ENCODE results near the gene CDK11A. TPM values are rescaled to one million over a fixed set of nuclear protein-coding genes. Genes with fewer than 3 reads are reported as not detected.
A peak's percentile ranks its signal among the peaks of the same experiment; 100 is the strongest.
"Not testable (repeated sequence)": the region's sequence is repeated elsewhere in the genome, so short reads cannot be mapped to it uniquely, and the experiment has no call there.

The CDK11A gene
- total RNA-seq, 1 experiment from 2014 or later = 36.2 TPM

- Mint-ChIP-seq H3K27me3 (ENCODE audit: unreplicated experiment) (no peaks in the 10 kb centered on the region), H3K4me3 (ENCODE audit: low read depth, unreplicated experiment) (no peak overlapping the region), H3K36me3 (ENCODE audit: insufficient read depth, unreplicated experiment) (no peaks in the 10 kb centered on the region), H3K4me1 (ENCODE audit: low read depth, unreplicated experiment) (no peaks in the 10 kb centered on the region), H3K27ac (ENCODE audit: unreplicated experiment) (no peak overlapping the region), H3K9me3 (ENCODE audit: low read depth, unreplicated experiment) (no peaks in the 10 kb centered on the region)
- CTCF ChIA-PET = no interaction called here
- BruUV-seq (replicated peaks) = no TSS peak
- no peak for TF ChIP-seq CTCF (IDR thresholded peaks at IDR 0.05; ENCODE audit: unreplicated experiment)
- DNase-seq = no peak
- intact Hi-C loops (cut with micrococcal nuclease; ENCODE audit: unreplicated experiment) = no loop called here
These were observed 20.4 kb downstream of the CDK11A start for GRCh38 chr1:1703796-1704195.

DNA sequence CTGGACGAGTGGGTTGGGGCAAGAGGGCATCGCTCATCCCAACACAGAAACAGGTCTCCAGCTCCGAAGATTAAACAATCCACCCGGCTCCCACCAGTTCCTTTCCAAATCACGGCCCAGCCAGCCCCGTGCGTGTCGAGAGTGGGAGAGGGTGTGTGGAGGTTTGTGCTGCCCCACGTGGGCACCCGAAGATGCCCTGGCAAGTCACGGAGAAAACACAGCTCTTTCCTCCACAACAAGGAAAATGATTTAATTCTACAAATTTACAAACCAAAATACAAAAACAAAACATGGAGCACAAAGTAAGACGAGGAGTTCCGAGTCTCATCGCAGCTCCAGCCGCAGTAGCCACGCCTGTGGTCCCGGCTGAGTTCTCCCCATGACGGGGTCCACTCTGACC lies 21.7 kb downstream of the CDK11A start:
- H3K4me1 Mint-ChIP-seq (ENCODE audit: low read depth, unreplicated experiment); H3K4me3 Mint-ChIP-seq (ENCODE audit: low read depth, unreplicated experiment); CTCF ChIA-PET; DNase-seq; H3K9me3 Mint-ChIP-seq (ENCODE audit: low read depth, unreplicated experiment); H3K27ac Mint-ChIP-seq (ENCODE audit: unreplicated experiment); BruUV-seq (replicated peaks); H3K27me3 Mint-ChIP-seq (ENCODE audit: unreplicated experiment); H3K36me3 Mint-ChIP-seq (ENCODE audit: insufficient read depth, unreplicated experiment); intact Hi-C loops (cut with micrococcal nuclease; ENCODE audit: unreplicated experiment): not testable (repeated sequence)

- BruUV-seq (replicated peaks); H3K4me1 Mint-ChIP-seq (ENCODE audit: low read depth, unreplicated experiment); H3K27me3 Mint-ChIP-seq (ENCODE audit: unreplicated experiment); DNase-seq; H3K9me3 Mint-ChIP-seq (ENCODE audit: low read depth, unreplicated experiment); CTCF ChIA-PET; H3K4me3 Mint-ChIP-seq (ENCODE audit: low read depth, unreplicated experiment); intact Hi-C loops (cut with micrococcal nuclease; ENCODE audit: unreplicated experiment); H3K36me3 Mint-ChIP-seq (ENCODE audit: insufficient read depth, unreplicated experiment); H3K27ac Mint-ChIP-seq (ENCODE audit: unreplicated experiment): not testable (repeated sequence)
These were observed 23.6 kb downstream of the CDK11A start for GRCh38 chr1:1700557-1700956.

- intact Hi-C loops (cut with micrococcal nuclease; ENCODE audit: unreplicated experiment); H3K4me1 Mint-ChIP-seq (ENCODE audit: low read depth, unreplicated experiment); H3K27ac Mint-ChIP-seq (ENCODE audit: unreplicated experiment); H3K9me3 Mint-ChIP-seq (ENCODE audit: low read depth, unreplicated experiment); H3K36me3 Mint-ChIP-seq (ENCODE audit: insufficient read depth, unreplicated experiment); DNase-seq; H3K4me3 Mint-ChIP-seq (ENCODE audit: low read depth, unreplicated experiment); H3K27me3 Mint-ChIP-seq (ENCODE audit: unreplicated experiment); BruUV-seq (replicated peaks); CTCF ChIA-PET: not testable (repeated sequence)
These were observed 24.1 kb downstream of the CDK11A start for GRCh38 chr1:1700067-1700466.

DNA sequence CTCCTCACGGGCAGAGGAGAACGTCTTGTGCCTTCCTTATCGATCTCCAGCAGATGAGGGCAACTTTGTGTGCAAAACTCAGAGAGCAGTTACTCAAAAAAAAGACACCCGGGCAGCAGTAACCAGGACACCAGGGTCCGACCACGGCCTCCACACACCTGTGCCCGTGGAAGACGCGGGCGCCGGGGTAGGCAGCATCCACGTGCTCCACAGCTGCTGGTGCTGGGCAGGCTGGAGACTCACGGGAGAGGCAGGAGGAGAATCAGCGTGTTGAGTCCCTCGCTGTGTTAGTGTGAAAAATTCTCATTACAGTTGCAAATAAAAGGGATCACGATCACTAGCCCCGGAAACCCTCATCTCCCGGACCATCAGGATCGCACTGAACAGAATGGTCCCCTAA lies 25.1 kb downstream of the CDK11A start:
- H3K27me3 Mint-ChIP-seq (ENCODE audit: unreplicated experiment); DNase-seq; intact Hi-C loops (cut with micrococcal nuclease; ENCODE audit: unreplicated experiment); CTCF ChIA-PET; H3K9me3 Mint-ChIP-seq (ENCODE audit: low read depth, unreplicated experiment); H3K4me3 Mint-ChIP-seq (ENCODE audit: low read depth, unreplicated experiment); H3K36me3 Mint-ChIP-seq (ENCODE audit: insufficient read depth, unreplicated experiment); H3K4me1 Mint-ChIP-seq (ENCODE audit: low read depth, unreplicated experiment); BruUV-seq (replicated peaks); H3K27ac Mint-ChIP-seq (ENCODE audit: unreplicated experiment): not testable (repeated sequence)

- intact Hi-C loops (cut with micrococcal nuclease; ENCODE audit: unreplicated experiment); CTCF ChIA-PET; H3K9me3 Mint-ChIP-seq (ENCODE audit: low read depth, unreplicated experiment); H3K27ac Mint-ChIP-seq (ENCODE audit: unreplicated experiment); BruUV-seq (replicated peaks); H3K4me3 Mint-ChIP-seq (ENCODE audit: low read depth, unreplicated experiment); H3K27me3 Mint-ChIP-seq (ENCODE audit: unreplicated experiment); H3K4me1 Mint-ChIP-seq (ENCODE audit: low read depth, unreplicated experiment); DNase-seq: not testable (repeated sequence)
- H3K36me3 Mint-ChIP-seq (ENCODE audit: insufficient read depth, unreplicated experiment) = peaks cover 13% of the 10 kb centered on the region
These were observed 26.6 kb downstream of the CDK11A start for GRCh38 chr1:1697358-1698183.

DNA sequence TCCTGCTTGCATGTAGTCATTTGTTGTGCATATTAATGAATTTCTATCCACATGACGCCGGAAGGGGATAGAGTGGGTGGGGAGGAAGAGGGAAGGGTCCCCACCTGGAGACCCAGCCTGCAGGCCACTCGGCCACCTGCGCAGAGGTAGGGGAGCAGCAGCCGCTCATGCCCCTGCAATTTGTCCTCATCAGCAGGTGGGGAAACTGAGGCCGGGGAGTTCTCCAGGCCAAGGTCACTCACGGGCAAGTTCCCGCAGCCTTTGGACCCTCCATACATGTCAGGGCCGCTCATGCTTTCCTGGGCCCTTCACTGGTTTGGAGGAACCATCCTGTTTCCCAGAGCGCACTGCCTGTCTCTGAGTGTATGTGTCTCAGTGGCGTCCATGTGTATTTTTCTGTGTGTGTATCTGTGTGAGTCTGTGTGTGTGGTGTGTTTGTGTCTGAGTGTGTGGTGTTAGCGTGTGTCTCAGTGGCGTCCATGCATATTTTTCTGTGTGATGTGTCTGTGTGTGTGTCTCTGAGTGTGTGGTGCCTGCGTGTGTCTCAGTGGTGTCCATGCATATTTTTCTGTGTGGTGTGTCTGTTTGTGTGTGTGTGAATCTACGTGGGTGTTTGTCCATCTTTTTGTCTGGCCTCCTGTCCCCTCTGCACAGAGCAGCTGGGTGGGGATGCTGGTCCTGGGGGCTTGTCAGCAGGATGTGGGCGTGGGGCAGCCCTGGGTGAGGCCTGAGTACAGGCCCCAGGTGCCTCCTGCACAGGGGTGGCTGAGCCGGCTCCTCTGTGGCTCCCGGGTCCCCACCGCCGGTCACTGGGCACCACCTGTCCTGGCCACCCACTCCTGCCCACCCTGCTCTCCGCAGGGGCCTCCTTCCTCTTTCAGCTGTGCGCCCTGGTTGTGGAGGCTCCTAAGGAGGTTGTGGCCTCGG lies 27.5 kb downstream of the CDK11A start:
- CTCF ChIA-PET; H3K4me1 Mint-ChIP-seq (ENCODE audit: low read depth, unreplicated experiment); BruUV-seq (replicated peaks); intact Hi-C loops (cut with micrococcal nuclease; ENCODE audit: unreplicated experiment); DNase-seq; H3K4me3 Mint-ChIP-seq (ENCODE audit: low read depth, unreplicated experiment); H3K27me3 Mint-ChIP-seq (ENCODE audit: unreplicated experiment); H3K9me3 Mint-ChIP-seq (ENCODE audit: low read depth, unreplicated experiment); H3K27ac Mint-ChIP-seq (ENCODE audit: unreplicated experiment): not testable (repeated sequence)
- H3K36me3 Mint-ChIP-seq (ENCODE audit: insufficient read depth, unreplicated experiment) = peaks cover 16% of the 10 kb centered on the region

DNA sequence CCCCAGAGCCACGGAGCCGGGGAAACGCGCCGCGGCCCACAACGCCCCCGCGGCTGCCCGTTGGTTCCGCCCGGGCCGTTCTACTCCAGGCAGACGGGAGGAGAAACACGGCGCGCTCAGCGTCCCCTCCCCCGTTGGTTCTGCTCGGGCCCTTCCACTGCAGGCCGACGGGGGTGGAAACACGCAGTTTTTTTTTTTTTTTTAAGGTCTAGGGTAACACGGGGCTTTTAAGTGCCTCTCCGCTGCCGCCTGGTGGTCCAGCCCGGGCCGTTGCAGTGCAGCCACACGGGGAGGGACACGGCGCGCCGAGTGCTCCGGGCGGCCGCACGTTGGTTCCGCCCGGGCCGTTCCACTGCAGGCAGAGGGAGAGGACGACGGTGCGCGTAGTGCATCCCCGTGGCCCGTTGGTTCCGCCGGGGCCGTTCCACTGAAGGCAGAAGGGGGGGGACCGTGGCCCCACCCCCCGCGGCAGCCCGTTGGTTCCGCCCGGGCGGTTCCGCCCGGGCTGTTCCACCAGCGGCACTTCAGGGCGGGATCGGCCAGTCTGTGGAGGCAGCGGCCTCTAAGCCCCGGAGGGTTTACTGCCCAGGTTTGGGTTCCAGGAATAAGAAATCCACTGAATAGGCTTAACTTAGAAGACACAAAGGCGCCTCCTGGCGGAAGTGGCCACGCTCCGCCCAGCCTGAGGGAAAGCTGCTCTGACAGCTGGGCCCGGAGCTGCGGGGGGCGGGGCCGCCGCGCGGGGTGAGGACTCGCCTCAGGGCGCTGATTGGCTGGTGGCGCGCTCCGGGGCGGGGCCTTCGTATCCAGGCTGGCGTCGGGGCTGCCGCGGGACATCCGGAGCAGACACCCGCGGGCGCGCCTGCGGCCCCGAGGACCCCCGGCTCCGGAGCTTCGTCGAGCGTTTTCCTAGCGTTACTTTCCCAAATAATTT lies 31.2 kb downstream of the CDK11A start, which contains the start of gene SLC35E2B:
Gene SLC35E2B (minus strand): TSS at position 82 of the 934 bp plus-strand sequence. CDS start 16,096 bp downstream, outside the sequence.
- H3K4me1 Mint-ChIP-seq (ENCODE audit: low read depth, unreplicated experiment); intact Hi-C loops (cut with micrococcal nuclease; ENCODE audit: unreplicated experiment); H3K27ac Mint-ChIP-seq (ENCODE audit: unreplicated experiment); H3K9me3 Mint-ChIP-seq (ENCODE audit: low read depth, unreplicated experiment); H3K27me3 Mint-ChIP-seq (ENCODE audit: unreplicated experiment); CTCF ChIA-PET: not testable (repeated sequence)
- DNase-seq = peak; percentile 87
- TSS peak; percentile 39 for BruUV-seq (replicated peaks)
- Mint-ChIP-seq H3K36me3 (ENCODE audit: insufficient read depth, unreplicated experiment) (peaks cover 22% of the 10 kb centered on the region), H3K4me3 (ENCODE audit: low read depth, unreplicated experiment) (peak within 1 kb of the TSS; percentile 65)

Data from Calu3 (cell line).